Naive thymus-derived CD8-positive, alpha-beta T cell (primary cell): ENCODE results near the gene GAS2L2. TPM values are rescaled to one million over a fixed set of nuclear protein-coding genes. Genes with fewer than 3 reads are reported as not detected.

ENCODE experiments used
- ATAC-seq, 2 donors: fragments of 150-1000 bp; cut with Tn5 transposase in 1 of 2; sonication (Bioruptor Pico), chemical (Tn5 transposase) in 1 of 2; 1 replicate in 1 of 2; 2 replicates in 1 of 2; pipeline ENCODE4 v1.10.0; 2021; ENCODE audit warnings: mild to moderate bottlenecking in 2 of 2, moderate library complexity in 2 of 2
- POLR2A ChIA-PET: fragments of 350-600 bp; sonication (Branson Sonifier 250); formaldehyde crosslinking; loops from one replicate; lab custom pipeline; 2021; ENCODE audit warnings: antibody characterized with exemption; lab: Charles Lee
- DNase-seq, 10 donors: peaks; one replicate each; pipeline versions ENCODE4 v3.0.0 to v3.0.0-alpha.2; 2020 to 2022
- H3K27ac Mint-ChIP-seq, 10 donors: one replicate each; pipeline ENCODE4 v1.8.0; 2020 to 2022; ENCODE audit warnings: mild to moderate bottlenecking in 10 of 10, mixed read lengths in 10 of 10, moderate library complexity in 4 of 10, inconsistent platforms in 1 of 10
- H3K27me3 Mint-ChIP-seq, 5 donors: one replicate each; pipeline ENCODE4 v1.8.0; 2021 to 2022; ENCODE audit warnings: mixed read lengths in 5 of 5
- H3K36me3 Mint-ChIP-seq, 3 donors: one replicate each; pipeline ENCODE4 v1.8.0; 2020 to 2022; ENCODE audit warnings: mixed read lengths in 3 of 3, mild to moderate bottlenecking in 2 of 3, inconsistent platforms in 1 of 3
- H3K4me1 Mint-ChIP-seq, 4 donors: one replicate each; pipeline ENCODE4 v1.8.0; 2021 to 2022; ENCODE audit warnings: mixed read lengths in 4 of 4
- H3K4me3 Mint-ChIP-seq, 10 donors: one replicate each; pipeline ENCODE4 v1.8.0; 2020 to 2022; ENCODE audit warnings: mild to moderate bottlenecking in 10 of 10, mixed read lengths in 10 of 10, moderate library complexity in 6 of 10, inconsistent platforms in 1 of 10
- H3K9me3 Mint-ChIP-seq, 9 donors: one replicate each; pipeline ENCODE4 v1.8.0; 2020 to 2022; ENCODE audit warnings: mixed read lengths in 9 of 9, mild to moderate bottlenecking in 3 of 9, inconsistent platforms in 1 of 9, moderate library complexity in 1 of 9
- polyA plus RNA-seq, 3 donors: library from polyadenylated mRNA; unstranded; fragments of 300-500 nt; fragmentation: Illumina TruSeq; gene quantifications; one replicate each; pipeline ENCODE4 v1.2.3, GENCODE V29; 2021
- total RNA-seq, 8 experiments: library from RNA in 2 of 8; stranded (reverse) in 2 of 8; gene quantifications; one replicate each; pipeline ENCODE4 v1.2.3 and lab custom pipeline; 2021 to 2026

Gene GAS2L2
- total RNA-seq (under 1 TPM; 0.33 to 0.36 TPM), polyA plus RNA-seq (not detected), total RNA-seq (lab: John Stamatoyannopoulos, UW) (0 to 0.93 (median 0.51) reads per million in 6 experiments)

DNA sequence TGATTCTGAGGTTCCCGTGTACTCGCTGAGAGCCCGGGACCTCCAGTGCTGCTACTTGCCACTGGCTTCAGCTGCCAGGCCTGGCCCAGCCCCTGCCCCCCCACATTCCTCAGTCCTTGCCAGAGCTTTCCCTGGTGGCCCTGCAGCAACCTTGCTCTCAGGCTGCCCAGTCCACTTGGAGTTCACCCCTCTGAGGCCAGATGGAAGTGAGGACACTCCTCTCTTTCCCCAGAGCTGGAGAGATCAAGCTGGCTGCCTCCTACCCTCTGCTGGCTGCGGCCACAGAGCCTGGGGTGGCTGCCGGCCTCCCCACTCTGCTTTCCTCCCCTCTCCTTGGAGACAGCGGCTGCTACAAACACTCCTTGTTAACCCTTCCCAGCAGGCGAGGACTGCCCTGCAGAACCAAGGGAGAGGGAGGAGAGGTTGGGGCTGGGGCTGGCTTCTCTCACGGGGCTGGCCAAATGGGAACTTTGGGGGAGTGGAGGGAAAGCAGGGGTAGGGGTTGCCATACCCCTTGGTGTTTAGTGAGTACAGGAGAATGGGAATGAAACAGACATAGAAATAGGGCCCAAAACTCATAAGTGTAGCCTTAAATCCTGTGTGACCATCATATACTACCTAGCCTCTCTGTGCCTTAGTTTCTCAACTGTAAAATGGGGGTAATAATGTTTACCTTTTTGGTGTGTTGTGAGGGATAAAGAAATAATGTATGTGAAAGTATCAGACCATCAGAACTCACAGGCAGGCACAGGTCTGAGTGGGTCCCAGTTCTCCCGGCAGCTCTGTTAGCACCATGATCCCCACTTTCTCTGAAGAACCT is at the start of gene GAS2L2:
Gene GAS2L2 (minus strand): TSS at position 295 of the 820 bp plus-strand sequence. CDS start 389 bp downstream, outside the sequence.
- Mint-ChIP-seq H3K4me1 (peaks cover 3 to 12% (median 6%) of the 10 kb centered on the region in 4 donors), H3K27me3 (peaks cover 19 to 41% (median 30%) of the 10 kb centered on the region in 5 donors), H3K4me3 (no peak within 1 kb of the TSS), H3K36me3 (peaks cover 0 to 2% (median 0%) of the 10 kb centered on the region in 3 donors), H3K9me3 (peaks cover 0 to 2% (median 0%) of the 10 kb centered on the region in 9 donors), H3K27ac (no peak within 1 kb of the TSS)
- POLR2A ChIA-PET, result no interaction called here
- DNase-seq (peak in 1 of 10 donors; percentile 27), ATAC-seq (no peak)

DNA sequence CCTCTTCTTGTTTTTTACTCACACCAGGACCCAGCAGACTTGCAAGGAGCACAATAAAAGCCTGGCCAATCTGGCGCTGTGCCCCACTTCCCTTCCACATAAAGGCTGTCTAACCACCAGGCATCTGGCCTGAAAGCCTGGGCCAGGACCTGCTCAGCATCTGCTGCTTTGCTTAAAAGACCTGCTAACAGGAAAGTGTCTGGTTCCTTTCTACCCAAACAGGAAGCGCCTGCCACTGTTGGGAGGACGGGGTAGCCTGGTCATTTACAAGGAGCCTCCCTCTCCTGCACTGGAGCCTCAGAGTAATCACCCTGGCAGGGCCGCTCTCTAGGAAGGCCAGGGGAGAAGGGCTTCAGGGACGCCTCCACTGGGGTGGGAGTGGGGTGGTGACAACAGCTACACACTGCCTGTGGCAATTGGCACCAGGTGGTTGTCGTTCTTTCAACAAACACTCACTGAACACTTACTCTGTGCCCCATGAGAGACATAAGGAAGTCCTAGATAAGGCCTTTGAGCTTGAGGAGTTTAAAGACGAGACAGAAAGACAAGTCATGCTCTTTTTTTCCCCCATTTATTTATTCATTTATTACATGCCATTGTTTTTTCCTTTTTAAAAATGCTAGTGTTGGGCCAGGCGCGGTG is 48.7 kb upstream of the GAS2L2 start:
- H3K27ac Mint-ChIP-seq, result peak overlapping the region; percentile 41 to 95 (median 90)
- POLR2A ChIA-PET, result interaction anchor here (1.2 to 1.4 kb wide), 2 partner anchors 35 to 37 kb away, joined by 3 to 10 read pairs; no protein-coding TSS in a partner anchor
- DNase-seq, result peak in 4 of 10 donors; percentile 7 to 33 (median 24)
- H3K4me3 Mint-ChIP-seq, result peak overlapping the region; percentile 55 to 78 (median 68)
- peaks cover 19 to 46% (median 39%) of the 10 kb centered on the region in 4 donors for H3K4me1 Mint-ChIP-seq
- H3K27me3 Mint-ChIP-seq, result peaks cover 0 to 6% (median 0%) of the 10 kb centered on the region in 5 donors
- ATAC-seq, result peak; percentile 43 to 51
- no peaks in the 10 kb centered on the region for H3K9me3 Mint-ChIP-seq
- H3K36me3 Mint-ChIP-seq, result no peaks in the 10 kb centered on the region

DNA sequence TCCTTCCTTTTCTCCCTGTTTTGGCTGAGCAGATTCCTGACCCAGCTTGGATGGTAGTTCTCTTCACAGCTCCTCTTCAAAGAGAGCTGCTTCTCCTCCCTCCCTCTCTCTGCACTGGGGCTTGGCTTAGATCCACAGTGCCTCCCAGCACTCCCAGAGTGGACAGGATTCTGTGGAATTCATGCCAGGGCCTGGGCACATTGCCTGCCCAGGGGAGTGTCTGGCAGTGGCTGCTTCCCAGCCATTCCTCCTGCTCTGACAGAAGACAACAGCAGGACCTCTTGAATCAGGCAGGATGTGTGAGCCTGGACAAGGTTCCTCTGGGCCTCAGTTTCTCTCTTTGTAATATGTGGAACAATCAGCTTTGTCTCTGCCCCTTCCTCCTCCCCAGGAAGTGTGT is 46.9 kb upstream of the GAS2L2 start:
- no peak overlapping the region for H3K4me3 Mint-ChIP-seq
- H3K27me3 Mint-ChIP-seq, result peaks cover 0 to 11% (median 0%) of the 10 kb centered on the region in 5 donors
- H3K36me3 Mint-ChIP-seq, result no peaks in the 10 kb centered on the region
- H3K9me3 Mint-ChIP-seq, result no peaks in the 10 kb centered on the region
- ATAC-seq (no peak), DNase-seq (no peak)
- peak overlapping the region in 9 of 10 donors; percentile 29 to 92 (median 75) for H3K27ac Mint-ChIP-seq
- H3K4me1 Mint-ChIP-seq, result peaks cover 16 to 51% (median 42%) of the 10 kb centered on the region in 4 donors
- POLR2A ChIA-PET, result interaction anchor here (1.2 to 1.5 kb wide), 3 partner anchors 9 to 36 kb away, joined by 3 to 6 read pairs (median 4); partner anchors contain the start of gene TAF15

DNA sequence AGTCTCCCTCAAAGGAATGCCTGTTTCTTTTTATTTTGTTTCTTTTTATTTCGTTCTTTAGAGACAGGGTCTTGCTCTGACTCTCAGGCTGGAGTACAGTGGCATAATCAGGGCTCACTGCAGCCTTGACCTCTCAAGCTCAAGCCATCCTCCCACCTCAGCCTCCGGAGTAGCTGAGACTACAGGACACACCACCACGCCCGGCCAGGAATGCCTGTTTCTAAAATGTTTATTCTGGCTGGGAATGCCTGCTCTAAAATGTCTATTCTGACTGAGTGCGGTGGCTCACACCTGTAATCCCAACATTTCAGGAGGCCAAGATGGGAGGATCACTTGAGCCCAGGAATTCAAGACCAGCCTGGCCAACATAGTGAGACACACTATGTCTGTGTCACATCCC is 44.9 kb upstream of the GAS2L2 start:
- Mint-ChIP-seq H3K36me3 (no peaks in the 10 kb centered on the region), H3K9me3 (no peaks in the 10 kb centered on the region), H3K4me3 (peak overlapping the region in 1 of 10 donors; percentile 65), H3K27me3 (peaks cover 0 to 24% (median 8%) of the 10 kb centered on the region in 5 donors), H3K4me1 (peaks cover 19 to 60% (median 45%) of the 10 kb centered on the region in 4 donors), H3K27ac (peak overlapping the region in 1 of 10 donors; percentile 66)
- ATAC-seq (no peak), DNase-seq (no peak)
- POLR2A ChIA-PET, result interaction anchor here (1.3 to 7.2 kb wide), 3 partner anchors 11 to 34 kb away, joined by 5 to 41 read pairs (median 14); partner anchors contain the start of gene TAF15

DNA sequence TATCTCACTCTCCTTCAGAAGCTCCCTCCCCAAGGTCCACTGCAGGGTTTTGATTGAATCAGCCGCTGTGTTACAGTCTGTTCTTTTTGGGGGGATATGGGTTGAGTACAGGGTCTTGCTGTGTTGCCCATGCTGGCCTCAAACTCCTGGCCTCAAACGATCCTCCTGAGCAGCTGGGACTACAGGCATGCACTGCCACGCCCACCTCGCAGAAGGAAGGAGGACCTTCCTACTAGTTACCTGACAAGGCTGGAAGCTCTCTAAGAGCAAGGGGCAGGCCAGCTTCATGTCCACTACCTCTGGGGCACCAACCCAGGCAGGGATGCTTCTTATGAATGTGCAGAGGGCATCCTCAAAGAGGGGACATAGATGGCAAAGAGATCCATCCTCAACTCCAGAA is 44.3 kb upstream of the GAS2L2 start:
- peaks cover 0 to 27% (median 8%) of the 10 kb centered on the region in 5 donors for H3K27me3 Mint-ChIP-seq
- ATAC-seq, result no peak
- no peaks in the 10 kb centered on the region for H3K36me3 Mint-ChIP-seq
- H3K9me3 Mint-ChIP-seq, result no peaks in the 10 kb centered on the region
- H3K4me1 Mint-ChIP-seq, result peaks cover 22 to 58% (median 46%) of the 10 kb centered on the region in 4 donors
- POLR2A ChIA-PET, result interaction anchor here (3.5 to 7.2 kb wide), 2 partner anchors 12 to 33 kb away, joined by 14 to 41 read pairs; partner anchors contain the start of gene TAF15
- no peak overlapping the region for H3K27ac Mint-ChIP-seq
- no peak for DNase-seq
- peak overlapping the region in 4 of 10 donors; percentile 2 to 48 (median 16) for H3K4me3 Mint-ChIP-seq

DNA sequence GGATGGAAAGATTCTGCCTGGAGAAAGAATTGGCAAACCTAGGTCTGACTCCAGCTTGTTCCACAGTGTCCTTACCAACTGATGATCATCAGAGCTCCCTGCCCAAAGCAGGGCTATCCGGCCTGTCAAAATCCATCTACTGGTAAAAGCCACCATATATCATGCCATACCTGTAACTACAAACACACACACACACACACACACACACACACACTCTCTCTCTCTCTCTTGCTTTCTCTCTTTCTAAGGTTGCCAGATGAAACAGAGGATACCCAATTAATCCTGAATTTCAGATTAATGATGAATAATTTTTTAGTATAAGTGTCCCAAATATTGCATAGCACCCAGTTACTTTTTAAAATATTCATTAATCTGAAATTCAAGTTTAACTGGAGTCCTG is 43.9 kb upstream of the GAS2L2 start:
- ATAC-seq (no peak), DNase-seq (no peak)
- Mint-ChIP-seq H3K27ac (no peak overlapping the region), H3K4me3 (peak overlapping the region in 5 of 10 donors; percentile 2 to 54 (median 18)), H3K36me3 (no peaks in the 10 kb centered on the region), H3K27me3 (peaks cover 0 to 32% (median 8%) of the 10 kb centered on the region in 5 donors), H3K9me3 (no peaks in the 10 kb centered on the region), H3K4me1 (peaks cover 27 to 59% (median 47%) of the 10 kb centered on the region in 4 donors)
- POLR2A ChIA-PET, result interaction anchor here (0.7 to 7.2 kb wide), 3 partner anchors 12 to 33 kb away, joined by 3 to 41 read pairs (median 14); partner anchors contain the start of gene TAF15

DNA sequence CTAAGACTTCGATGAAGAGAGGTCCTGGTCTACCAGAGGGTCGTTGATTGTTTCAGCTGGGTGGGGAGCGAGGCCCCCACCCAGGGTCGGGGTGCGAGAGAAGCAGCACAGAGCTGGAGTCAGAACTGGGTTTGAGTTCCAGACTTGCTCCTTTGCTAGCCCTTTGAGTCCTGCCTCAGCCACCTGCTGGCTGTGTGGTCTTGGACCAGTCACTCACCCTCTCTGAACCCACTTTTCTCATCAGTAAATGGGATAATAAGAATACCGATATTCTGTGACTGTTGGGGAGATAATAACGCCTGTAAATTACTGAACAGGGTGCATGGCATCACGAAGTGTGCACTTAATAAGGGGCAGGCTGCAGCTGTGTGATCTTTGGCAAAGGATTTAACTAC is 42.8 kb upstream of the GAS2L2 start:
- Mint-ChIP-seq H3K27me3 (peaks cover 0 to 32% (median 8%) of the 10 kb centered on the region in 5 donors), H3K4me1 (peaks cover 20 to 56% (median 37%) of the 10 kb centered on the region in 4 donors), H3K9me3 (no peaks in the 10 kb centered on the region), H3K36me3 (no peaks in the 10 kb centered on the region), H3K4me3 (peak overlapping the region; percentile 72 to 86 (median 80)), H3K27ac (peak overlapping the region in 2 of 10 donors; percentile 7 to 15)
- ATAC-seq (no peak), DNase-seq (no peak)
- POLR2A ChIA-PET, result interaction anchor here (0.9 to 7.2 kb wide), 3 partner anchors 13 to 32 kb away, joined by 3 to 41 read pairs (median 14); partner anchors contain the start of gene TAF15

DNA sequence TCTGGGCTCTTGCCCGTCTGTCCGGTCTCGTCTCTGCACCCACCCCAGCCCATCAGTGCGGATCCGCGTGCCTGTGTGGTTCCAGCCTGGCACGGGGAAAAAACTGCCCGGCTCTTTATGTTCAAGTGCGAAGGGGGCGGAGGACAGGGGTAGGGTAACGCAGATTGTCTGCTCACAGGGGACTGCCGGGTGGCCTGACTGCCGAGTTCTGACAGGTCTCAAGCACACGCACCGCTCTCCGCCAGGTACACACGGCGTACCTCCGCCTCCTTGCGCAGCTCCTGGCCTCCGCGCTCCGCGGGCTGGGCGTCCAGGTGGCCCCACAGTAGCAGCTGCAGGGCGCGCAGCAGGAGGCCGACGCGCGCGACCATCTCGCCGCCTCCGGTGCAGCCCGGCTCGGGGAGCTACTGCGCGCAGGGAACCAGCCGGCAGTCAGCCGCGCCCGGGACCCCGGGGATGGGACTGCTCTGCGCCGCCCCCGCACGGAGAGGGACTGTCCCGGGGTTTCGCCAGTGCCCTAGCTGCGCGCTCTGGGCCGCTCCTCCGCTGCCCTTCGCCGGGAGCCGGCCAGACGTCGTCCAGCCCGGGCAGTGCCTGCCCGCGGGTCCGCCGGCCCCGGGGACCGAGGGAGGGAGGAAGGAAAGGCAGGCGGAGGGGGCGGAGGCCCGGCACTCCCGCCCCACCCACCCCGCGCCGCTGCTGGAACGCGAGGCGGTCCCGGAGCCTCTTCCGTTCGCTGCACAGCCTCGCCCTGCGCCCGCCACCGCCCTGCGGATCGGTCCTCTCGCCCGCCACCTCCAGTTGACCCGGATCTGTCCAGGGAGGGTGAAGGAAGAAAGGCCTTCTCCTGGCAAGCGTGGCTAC is 42.2 kb upstream of the GAS2L2 start, which contains the start of gene MMP28:
Gene MMP28 (minus strand): TSS at position 635 of the 864 bp plus-strand sequence. CDS start 264 bp downstream, at position 371.
- ATAC-seq, result peak; percentile 78 to 85
- Mint-ChIP-seq H3K4me1 (peaks cover 18 to 56% (median 38%) of the 10 kb centered on the region in 4 donors), H3K9me3 (no peaks in the 10 kb centered on the region), H3K27ac (peak within 1 kb of the TSS in 6 of 10 donors; percentile 7 to 70 (median 25)), H3K4me3 (peak within 1 kb of the TSS; percentile 79 to 92 (median 84)), H3K27me3 (peaks cover 0 to 32% (median 8%) of the 10 kb centered on the region in 5 donors), H3K36me3 (no peaks in the 10 kb centered on the region)
- POLR2A ChIA-PET, result interaction anchor here (0.9 to 7.2 kb wide), 5 partner anchors 9 to 31 kb away, joined by 3 to 41 read pairs (median 3); partner anchors contain the start of gene TAF15
- DNase-seq, result peak in 7 of 10 donors; percentile 31 to 57 (median 48)

DNA sequence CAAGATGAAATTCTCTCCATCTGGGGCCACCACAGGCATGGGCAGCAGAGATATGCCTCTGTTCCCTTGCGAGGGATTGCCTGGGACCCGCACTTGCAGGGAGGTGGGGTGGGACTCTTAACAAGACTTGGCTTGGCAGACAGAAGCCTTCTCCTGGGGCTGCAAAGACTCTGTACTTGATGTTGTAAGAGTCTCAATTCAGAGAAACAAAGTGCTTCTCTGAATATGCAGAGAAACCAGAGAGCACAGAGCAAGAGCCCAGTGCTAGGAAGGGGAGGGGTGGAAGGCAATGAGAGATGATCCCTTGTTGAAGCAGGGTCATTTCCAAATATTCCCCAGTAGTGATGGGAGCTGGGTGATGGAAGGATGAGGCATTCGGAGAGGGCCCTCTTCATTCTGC is 40.2 kb upstream of the GAS2L2 start:
- H3K27ac Mint-ChIP-seq, result peak overlapping the region in 6 of 10 donors; percentile 11 to 76 (median 42)
- ATAC-seq (no peak), DNase-seq (no peak)
- H3K9me3 Mint-ChIP-seq, result no peaks in the 10 kb centered on the region
- no peaks in the 10 kb centered on the region for H3K36me3 Mint-ChIP-seq
- H3K4me1 Mint-ChIP-seq, result peaks cover 23 to 63% (median 48%) of the 10 kb centered on the region in 4 donors
- peaks cover 0 to 30% (median 8%) of the 10 kb centered on the region in 5 donors for H3K27me3 Mint-ChIP-seq
- peak overlapping the region; percentile 59 to 92 (median 79) for H3K4me3 Mint-ChIP-seq
- POLR2A ChIA-PET, result interaction anchor here (0.6 to 7.2 kb wide), 4 partner anchors 11 to 29 kb away, joined by 3 to 41 read pairs (median 4); partner anchors contain the start of gene TAF15

DNA sequence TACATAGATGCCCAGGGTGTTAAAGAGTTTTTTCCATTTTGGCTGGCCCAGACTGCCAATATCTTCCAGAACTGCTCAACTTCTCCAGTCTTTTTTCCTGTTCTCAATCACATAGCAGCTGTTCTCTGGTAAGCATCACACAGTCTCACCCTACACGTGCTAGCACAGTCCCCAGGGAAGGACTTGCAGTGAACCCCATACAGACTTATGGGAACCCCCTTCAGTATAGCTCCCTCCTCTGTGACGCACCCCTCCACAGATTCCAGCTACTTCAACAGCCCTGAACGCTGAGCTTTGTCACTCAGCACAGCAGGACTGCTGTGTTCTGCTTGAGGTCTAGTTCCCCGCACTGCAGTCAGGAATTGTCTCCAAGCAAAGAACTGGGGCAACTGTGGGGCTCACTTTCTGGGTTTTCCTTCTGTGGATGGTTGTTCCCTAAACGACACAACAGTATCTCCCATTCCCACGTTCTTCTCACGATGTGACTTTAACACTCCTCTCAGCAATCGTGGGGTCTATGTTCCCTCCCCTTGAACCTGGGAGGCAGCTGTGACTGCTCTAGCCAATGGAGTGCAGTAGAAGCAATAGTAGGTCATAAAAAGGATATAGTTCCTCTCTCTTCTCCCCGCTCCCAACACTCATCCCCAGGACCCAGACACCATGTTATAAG is 38.8 kb upstream of the GAS2L2 start:
- peaks cover 23 to 75% (median 54%) of the 10 kb centered on the region in 4 donors for H3K4me1 Mint-ChIP-seq
- DNase-seq (no peak), ATAC-seq (no peak)
- no peaks in the 10 kb centered on the region for H3K36me3 Mint-ChIP-seq
- POLR2A ChIA-PET, result interaction anchor here (0.8 to 7.2 kb wide), 4 partner anchors 10 to 28 kb away, joined by 3 to 41 read pairs (median 6); partner anchors contain the start of gene TAF15
- no peaks in the 10 kb centered on the region for H3K9me3 Mint-ChIP-seq
- H3K4me3 Mint-ChIP-seq, result peak overlapping the region in 5 of 10 donors; percentile 1 to 89 (median 33)
- peak overlapping the region in 5 of 10 donors; percentile 26 to 79 (median 44) for H3K27ac Mint-ChIP-seq
- peaks cover 0 to 26% (median 8%) of the 10 kb centered on the region in 5 donors for H3K27me3 Mint-ChIP-seq
